ENCODE measurements around the gene CD82.

CD82 gene

GRCh38 chr11:44631831-44632230 is 66.4 kb downstream of the CD82 start:
- no peak for DNase-seq (ENCODE audit: extremely low read depth, low read depth)
- TF ChIP-seq CTCF (IDR thresholded peaks at IDR 0.05; ENCODE audit: low read depth, low read length), result no peak

GRCh38 chr11:44632466-44633123 is 67.1 kb downstream of the CD82 start:
- TF ChIP-seq CTCF (IDR thresholded peaks at IDR 0.05; ENCODE audit: low read depth, low read length), result peak; percentile 17
- no peak for DNase-seq (ENCODE audit: extremely low read depth, low read depth)

- peak; percentile 29 for TF ChIP-seq CTCF (IDR thresholded peaks at IDR 0.05; ENCODE audit: low read depth, low read length)
- DNase-seq (ENCODE audit: extremely low read depth, low read depth), result no peak
Observed at GRCh38 chr11:44633641-44634040, 68.2 kb downstream of the CD82 start.

GRCh38 chr11:44634401-44635281 is 69.2 kb downstream of the CD82 start:
- no peak for TF ChIP-seq CTCF (IDR thresholded peaks at IDR 0.05; ENCODE audit: low read depth, low read length)
- DNase-seq (ENCODE audit: extremely low read depth, low read depth), result peak; percentile 11

GRCh38 chr11:44637487-44637886 is 72.0 kb downstream of the CD82 start:
- DNase-seq (ENCODE audit: extremely low read depth, low read depth), result no peak
- TF ChIP-seq CTCF (IDR thresholded peaks at IDR 0.05; ENCODE audit: low read depth, low read length), result no peak

GRCh38 chr11:44638032-44638431 is 72.6 kb downstream of the CD82 start:
- no peak for TF ChIP-seq CTCF (IDR thresholded peaks at IDR 0.05; ENCODE audit: low read depth, low read length)
- no peak for DNase-seq (ENCODE audit: extremely low read depth, low read depth)

GRCh38 chr11:44643217-44643616 is 77.8 kb downstream of the CD82 start:
- DNase-seq (ENCODE audit: extremely low read depth, low read depth), result no peak
- TF ChIP-seq CTCF (IDR thresholded peaks at IDR 0.05; ENCODE audit: low read depth, low read length), result no peak
